HUES64 (cell line): Measurements from ENCODE around the gene VWC2.
"Not testable (repeated sequence)": the region's sequence is repeated elsewhere in the genome, so short reads cannot be mapped to it uniquely, and the experiment has no call there.

Source experiments
- H3K27ac ChIP-seq: 2 replicates; pipeline ENCODE4 v1.7.0; 2013; ENCODE audit warnings: low read depth, low read length, inconsistent platforms
- H3K27me3 ChIP-seq: 2 replicates; pipeline ENCODE4 v1.6.1; 2013; ENCODE audit warnings: mild to moderate bottlenecking, low read length; ENCODE audit not compliant: insufficient read depth
- H3K36me3 ChIP-seq: 2 replicates; pipeline ENCODE4 v1.6.1; 2013; ENCODE audit warnings: mild to moderate bottlenecking, low read length; ENCODE audit not compliant: insufficient read depth
- H3K4me1 ChIP-seq: 2 replicates; pipeline ENCODE4 v1.6.1; 2013; ENCODE audit warnings: mild to moderate bottlenecking, low read length, moderate library complexity; ENCODE audit not compliant: insufficient read depth
- H3K4me3 ChIP-seq: 2 replicates; pipeline ENCODE4 v1.5.1; 2013; ENCODE audit warnings: mild to moderate bottlenecking, low read length, moderate library complexity
- H3K9ac ChIP-seq: 2 replicates; pipeline ENCODE4 v1.6.1; 2013; ENCODE audit warnings: mild to moderate bottlenecking, low read depth, low read length
- H3K9me3 ChIP-seq: 2 replicates; pipeline ENCODE4 v1.6.1; 2013; ENCODE audit warnings: low read depth, low read length; ENCODE audit not compliant: insufficient read depth
- WGBS: fragments of 150-250, 120-280 bp; methylation state at CpG from one replicate; pipeline ENCODE4 v1.1.7; 2013; ENCODE audit warnings: missing lambda C conversion rate; 5-methylcytosine and 5-hydroxymethylcytosine counted together

VWC2 gene

DNA sequence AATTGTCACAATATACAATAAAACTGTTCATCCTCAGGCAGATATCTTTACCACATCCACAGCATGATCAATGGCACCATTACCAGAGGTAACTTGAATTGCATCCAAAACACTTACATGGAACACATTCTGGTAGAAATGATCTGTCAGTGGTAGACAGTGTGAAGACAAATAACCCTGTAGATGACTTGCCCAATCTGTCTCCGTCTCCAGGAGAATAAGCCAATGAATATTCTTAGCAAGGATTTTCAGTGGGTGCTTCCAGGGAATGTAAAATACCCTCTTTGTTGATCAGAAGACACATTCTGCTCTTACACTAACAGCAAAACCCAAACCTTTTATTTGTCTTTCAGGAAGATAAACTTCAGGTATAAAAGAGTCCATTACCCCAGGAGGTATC, 43.8 kb downstream of the VWC2 start:
- H3K9ac ChIP-seq: no peak overlapping the region
- no peak overlapping the region for H3K27ac ChIP-seq
- H3K9me3 ChIP-seq: no peaks in the 10 kb centered on the region
- 83% methylated on average over 1 of the region's 1 CpG for WGBS
- no peaks in the 10 kb centered on the region for H3K27me3 ChIP-seq
- no peaks in the 10 kb centered on the region for H3K36me3 ChIP-seq
- 0 out of 2 replicates have a peak, but pooled peaks cover 8% of the 10 kb centered on the region for H3K4me1 ChIP-seq
- H3K4me3 ChIP-seq: no peak overlapping the region

DNA sequence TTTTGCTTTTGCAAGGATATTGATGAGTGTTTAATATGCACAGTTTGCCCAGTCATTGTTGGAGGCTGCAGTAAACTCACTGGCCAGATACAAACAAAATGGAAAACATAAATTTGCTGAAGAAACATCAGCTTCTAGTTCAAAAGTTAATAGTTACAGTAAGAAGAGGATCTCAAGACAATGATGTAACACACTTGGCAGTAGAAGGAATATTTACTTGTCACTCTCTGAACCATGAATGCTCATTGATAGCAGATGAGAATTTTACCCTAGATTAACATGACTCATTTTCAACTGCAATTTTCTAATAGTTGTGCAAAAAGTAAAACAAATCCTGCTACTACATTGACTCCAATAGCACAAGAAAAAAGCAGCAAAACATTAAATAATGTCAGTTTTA, 47.7 kb downstream of the VWC2 start:
- H3K4me1 ChIP-seq: 0 out of 2 replicates have a peak, but pooled peaks cover 8% of the 10 kb centered on the region
- H3K9ac ChIP-seq: no peak overlapping the region
- no peaks in the 10 kb centered on the region for H3K9me3 ChIP-seq
- no peaks in the 10 kb centered on the region for H3K36me3 ChIP-seq
- no peak overlapping the region for H3K27ac ChIP-seq
- H3K4me3 ChIP-seq: no peak overlapping the region
- no peaks in the 10 kb centered on the region for H3K27me3 ChIP-seq

DNA sequence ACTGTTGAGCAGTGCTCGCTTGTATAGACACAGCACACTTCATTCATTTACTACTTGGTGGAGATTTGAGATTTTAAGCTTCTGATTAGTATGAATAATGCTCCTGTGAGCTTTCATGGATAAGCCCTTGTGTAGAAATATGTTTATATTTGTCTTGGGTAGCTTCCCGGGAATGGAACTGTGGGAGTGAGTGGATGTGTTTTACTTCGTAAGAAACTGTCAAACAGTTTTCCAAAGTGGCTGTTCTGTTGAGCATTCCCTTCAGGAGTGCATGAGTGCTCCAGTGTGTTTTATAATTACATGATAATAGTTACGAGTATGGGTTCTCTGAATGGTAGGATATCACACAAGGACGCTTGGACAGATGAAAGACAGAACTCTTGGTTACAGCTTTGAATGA, 49.4 kb downstream of the VWC2 start:
- no peak overlapping the region for H3K4me3 ChIP-seq
- no peaks in the 10 kb centered on the region for H3K27me3 ChIP-seq
- no peak overlapping the region for H3K9ac ChIP-seq
- 0 out of 2 replicates have a peak, but pooled peaks cover 8% of the 10 kb centered on the region for H3K4me1 ChIP-seq
- H3K9me3 ChIP-seq: no peaks in the 10 kb centered on the region
- 88% methylated on average over 4 of the region's 5 CpGs for WGBS
- H3K36me3 ChIP-seq: no peaks in the 10 kb centered on the region
- H3K27ac ChIP-seq: no peak overlapping the region

DNA sequence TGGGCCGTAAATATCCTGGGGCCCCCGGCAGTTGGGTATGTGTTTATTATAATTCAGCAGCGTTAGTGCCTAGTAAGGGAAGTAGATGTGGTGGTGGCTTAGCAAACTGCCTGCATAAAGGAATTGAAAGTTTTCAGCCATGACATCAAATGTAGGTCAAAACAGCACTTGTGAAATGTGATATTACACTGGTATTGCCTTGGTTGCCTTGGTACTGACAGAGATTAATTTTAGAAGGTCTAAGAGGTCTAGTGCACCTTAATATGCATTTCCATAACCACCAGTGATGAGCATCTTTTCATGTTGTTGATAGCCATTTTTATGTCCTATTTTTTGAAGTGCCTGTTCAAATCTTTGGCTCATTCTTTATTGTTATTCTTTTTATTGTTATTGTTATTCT, 50.1 kb downstream of the VWC2 start:
- H3K4me3 ChIP-seq: no peak overlapping the region
- 93% methylated on average over 3 of the region's 3 CpGs for WGBS
- H3K4me1 ChIP-seq: 0 out of 2 replicates have a peak, but pooled peaks cover 8% of the 10 kb centered on the region
- no peak overlapping the region for H3K27ac ChIP-seq
- no peaks in the 10 kb centered on the region for H3K27me3 ChIP-seq
- no peak overlapping the region for H3K9ac ChIP-seq
- no peaks in the 10 kb centered on the region for H3K9me3 ChIP-seq
- no peaks in the 10 kb centered on the region for H3K36me3 ChIP-seq

DNA sequence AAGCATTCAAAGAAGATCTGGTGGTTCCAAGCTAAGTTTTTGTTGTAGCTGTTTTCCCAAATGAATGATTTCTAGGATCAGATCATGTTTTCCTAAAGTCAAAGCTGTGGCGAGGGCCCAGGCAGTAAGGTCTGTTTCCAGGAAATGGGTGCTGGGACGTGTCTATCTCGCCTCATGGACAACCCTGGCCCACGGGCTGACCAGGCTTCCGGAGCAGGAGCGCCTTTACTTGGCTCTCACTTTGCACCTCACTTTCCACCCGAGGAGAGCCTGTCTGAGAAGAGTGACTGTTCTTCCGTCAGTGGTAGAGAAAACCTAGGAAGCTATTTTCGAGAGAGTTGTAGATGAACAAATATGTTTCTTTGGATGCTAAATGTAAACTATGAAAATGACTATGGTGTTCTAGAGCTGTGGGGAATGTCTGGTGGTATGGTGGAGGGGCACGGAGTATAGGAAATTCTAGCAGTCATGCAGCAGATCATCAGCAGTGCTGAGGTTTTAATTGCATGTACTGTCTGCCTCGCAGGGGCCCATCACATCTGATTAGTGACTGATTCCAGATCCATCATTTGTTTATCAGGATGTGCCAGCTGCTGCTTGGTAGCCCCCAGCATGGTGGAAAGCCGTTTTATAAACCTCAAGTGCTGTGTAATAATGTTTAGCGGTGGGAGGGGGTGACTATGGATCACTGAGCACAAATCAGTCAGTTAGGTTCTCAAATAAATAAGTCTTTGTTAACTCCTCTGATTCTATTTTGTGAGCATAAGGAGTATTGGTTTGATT, 66.6 kb downstream of the VWC2 start:
- 95% methylated on average over 13 of the region's 13 CpGs for WGBS
- Histone ChIP-seq H3K36me3 (no peaks in the 10 kb centered on the region), H3K27ac (no peak overlapping the region), H3K27me3 (no peaks in the 10 kb centered on the region), H3K4me3 (no peak overlapping the region), H3K9me3 (no peaks in the 10 kb centered on the region), H3K4me1 (no peaks in the 10 kb centered on the region), H3K9ac (no peak overlapping the region)

DNA sequence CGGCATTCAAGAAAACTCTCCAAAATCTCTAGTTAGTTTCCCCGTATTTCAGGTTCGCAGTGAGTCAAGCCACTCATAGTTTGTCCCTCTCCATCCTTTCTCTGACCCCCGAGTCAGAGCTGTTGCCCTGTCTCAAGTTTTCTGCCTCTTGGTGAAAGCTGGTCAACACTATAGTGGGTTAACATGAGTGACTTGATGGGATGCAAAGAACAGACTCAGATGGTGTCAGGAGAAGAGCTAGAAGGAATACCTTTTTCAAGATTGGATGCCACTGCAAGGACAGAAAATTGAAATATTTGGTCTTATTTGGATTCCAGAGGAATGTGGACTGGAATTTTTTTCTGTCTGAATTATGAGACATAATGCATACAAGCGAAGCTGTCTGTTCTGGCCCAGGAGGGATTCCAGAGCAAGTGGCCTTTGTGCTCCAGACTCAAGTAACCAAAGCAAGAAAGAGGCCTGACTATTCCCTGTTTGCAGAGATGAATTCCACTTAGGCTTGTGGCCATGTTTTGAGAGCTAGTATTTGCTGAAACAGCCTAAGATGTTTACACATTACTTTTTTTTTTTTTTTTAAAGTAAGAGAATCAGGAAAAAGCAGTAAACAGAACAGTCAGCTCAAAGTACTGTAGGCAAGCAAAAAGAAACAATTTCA, 67.4 kb downstream of the VWC2 start:
- no peak overlapping the region for H3K27ac ChIP-seq
- H3K4me3 ChIP-seq: no peak overlapping the region
- H3K27me3 ChIP-seq: no peaks in the 10 kb centered on the region
- no peaks in the 10 kb centered on the region for H3K36me3 ChIP-seq
- H3K4me1 ChIP-seq: no peaks in the 10 kb centered on the region
- H3K9me3 ChIP-seq: no peaks in the 10 kb centered on the region
- WGBS: 94% methylated on average over 5 of the region's 5 CpGs
- no peak overlapping the region for H3K9ac ChIP-seq

DNA sequence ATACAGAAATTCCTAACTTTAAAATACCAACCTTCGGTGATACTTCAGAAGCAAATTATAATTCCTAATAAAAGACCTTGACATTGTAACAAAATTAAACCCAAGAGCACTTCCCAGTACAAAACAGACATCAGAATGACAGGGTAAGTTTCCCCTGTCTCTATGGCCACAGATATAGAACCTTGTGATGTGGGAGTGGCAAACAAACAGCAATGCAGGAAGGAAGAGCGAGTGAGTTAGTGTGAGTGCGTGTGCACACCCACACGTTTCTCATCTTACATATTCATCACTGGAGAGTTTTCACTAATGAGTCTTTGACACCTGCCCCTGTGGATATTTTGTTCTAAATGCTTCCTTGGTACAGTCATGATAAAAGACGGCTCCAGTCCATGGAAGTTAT, 72.2 kb downstream of the VWC2 start:
- H3K9ac ChIP-seq: no peak overlapping the region
- H3K36me3 ChIP-seq: no peaks in the 10 kb centered on the region
- 89% methylated on average over 5 of the region's 5 CpGs for WGBS
- H3K4me1 ChIP-seq: no peaks in the 10 kb centered on the region
- H3K27ac ChIP-seq: no peak overlapping the region
- H3K4me3 ChIP-seq: no peak overlapping the region
- no peaks in the 10 kb centered on the region for H3K27me3 ChIP-seq
- no peaks in the 10 kb centered on the region for H3K9me3 ChIP-seq

DNA sequence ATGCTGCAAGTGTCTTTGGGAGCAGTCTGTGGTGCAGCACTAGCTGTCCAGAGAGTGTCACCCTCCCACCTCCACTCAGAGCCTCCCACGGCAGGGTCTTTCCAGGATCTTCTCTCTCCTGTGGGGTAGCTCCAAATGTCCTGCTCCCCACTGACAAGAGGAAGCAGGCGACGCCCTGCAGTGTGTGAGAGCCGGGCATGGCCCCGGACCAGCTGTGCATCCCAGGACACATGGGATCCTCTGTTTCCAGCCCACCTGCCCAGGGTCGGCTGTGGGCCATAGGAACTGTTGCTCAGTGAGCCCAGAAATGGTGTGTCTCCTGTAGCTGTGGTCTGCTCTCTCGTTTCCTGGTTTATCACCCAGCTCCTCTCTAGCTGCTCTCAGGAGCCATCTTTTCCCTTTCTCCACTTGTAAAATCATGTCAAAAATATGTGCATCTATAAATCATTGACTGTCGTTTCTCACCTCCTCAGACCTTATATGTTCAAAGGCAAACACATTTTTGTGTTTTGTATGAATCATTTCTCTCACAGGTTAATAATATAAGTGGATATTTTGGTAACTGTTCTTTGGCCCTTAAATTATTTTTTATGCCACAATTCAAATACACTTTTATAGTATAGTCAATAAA, 74.9 kb downstream of the VWC2 start:
- Histone ChIP-seq H3K36me3 (no peaks in the 10 kb centered on the region), H3K27ac (no peak overlapping the region), H3K27me3 (no peaks in the 10 kb centered on the region), H3K9ac (no peak overlapping the region), H3K4me3 (no peak overlapping the region), H3K4me1 (no peaks in the 10 kb centered on the region), H3K9me3 (no peaks in the 10 kb centered on the region)
- 94% methylated on average over 8 of the region's 8 CpGs for WGBS

DNA sequence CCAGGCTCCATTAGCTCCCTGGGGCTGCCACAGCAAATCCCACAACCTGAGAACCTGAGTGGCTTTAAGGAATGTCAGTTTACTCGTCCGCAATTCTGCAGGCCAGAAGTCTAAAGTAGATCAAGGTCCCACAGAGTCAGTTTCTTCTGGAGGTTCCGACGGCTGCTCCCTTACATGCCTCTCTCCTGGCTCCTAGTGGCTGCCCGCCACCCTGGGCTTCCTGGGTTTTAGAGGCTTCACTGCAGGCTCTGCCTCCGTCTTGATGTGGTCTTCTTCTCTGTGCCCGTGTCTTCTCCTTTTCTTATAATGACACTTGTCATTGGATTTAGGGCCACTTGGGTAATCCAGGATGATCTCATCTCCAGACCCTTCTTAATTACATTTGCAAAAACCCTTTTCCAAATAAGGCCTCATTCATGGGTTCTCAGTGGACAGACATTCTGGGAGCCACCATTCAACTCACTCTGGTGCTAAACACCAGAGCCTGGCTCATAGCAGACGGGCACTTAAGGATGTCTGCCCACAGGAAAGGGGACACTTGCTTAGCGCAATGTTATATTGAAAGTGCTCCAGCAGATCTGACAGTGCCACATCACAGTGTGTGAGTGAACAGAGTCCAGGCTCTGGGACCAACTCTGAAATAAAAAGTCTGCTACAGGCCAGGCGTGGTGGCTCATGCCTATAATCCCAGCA, 77.6 kb downstream of the VWC2 start:
- no peaks in the 10 kb centered on the region for H3K9me3 ChIP-seq
- no peak overlapping the region for H3K27ac ChIP-seq
- H3K4me1 ChIP-seq: peaks cover 4% of the 10 kb centered on the region
- no peak overlapping the region for H3K9ac ChIP-seq
- H3K36me3 ChIP-seq: no peaks in the 10 kb centered on the region
- no peaks in the 10 kb centered on the region for H3K27me3 ChIP-seq
- H3K4me3 ChIP-seq: no peak overlapping the region
- 94% methylated on average over 10 of the region's 10 CpGs for WGBS

DNA sequence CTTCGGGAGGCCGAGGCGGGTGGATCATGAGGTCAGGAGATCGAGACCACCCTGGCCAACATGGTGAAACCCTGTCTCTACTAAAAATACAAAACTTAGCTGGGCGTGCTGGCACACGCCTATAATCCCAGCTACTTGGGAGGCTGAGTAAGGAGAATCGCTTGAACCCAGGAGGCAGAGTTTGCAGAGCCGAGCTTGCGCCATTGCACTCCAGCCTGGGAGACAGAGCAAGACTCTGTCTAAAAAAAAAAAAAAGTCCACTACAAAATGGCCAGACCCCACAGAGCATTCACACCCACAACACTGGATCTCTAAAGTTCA, 78.1 kb downstream of the VWC2 start:
- not testable (repeated sequence) for H3K4me3 ChIP-seq, H3K4me1 ChIP-seq, H3K9ac ChIP-seq, H3K27ac ChIP-seq, H3K27me3 ChIP-seq, H3K9me3 ChIP-seq, H3K36me3 ChIP-seq
- 94% methylated on average over 9 of the region's 9 CpGs for WGBS
